AG09309 (cell line): ENCODE results near the gene C1D.

ENCODE experiments used
- DNase-seq: peaks from one replicate; pipeline ENCODE4 v3.0.0-alpha.2; 2010; ENCODE audit warnings: low read depth
- H3K4me3 ChIP-seq: 2 replicates; pipeline ENCODE4 v1.5.1; 2011; ENCODE audit warnings: mild to moderate bottlenecking, low read depth, low read length, moderate library complexity; ENCODE audit not compliant: control insufficient read depth
- CTCF ChIP-seq: IDR thresholded peaks from 2 replicates; pipeline ENCODE4 v1.5.1; 2011; ENCODE audit warnings: mild to moderate bottlenecking, low read depth, low read length, inconsistent platforms; ENCODE audit not compliant: insufficient read depth, control insufficient read depth; ENCODE audit errors: missing control alignments

The C1D gene

GRCh38 chr2:68060652-68061051 is 2.2 kb downstream of the C1D start:
- DNase-seq: no peak
- no peak overlapping the region for H3K4me3 ChIP-seq
- no peak for TF ChIP-seq CTCF

DNA sequence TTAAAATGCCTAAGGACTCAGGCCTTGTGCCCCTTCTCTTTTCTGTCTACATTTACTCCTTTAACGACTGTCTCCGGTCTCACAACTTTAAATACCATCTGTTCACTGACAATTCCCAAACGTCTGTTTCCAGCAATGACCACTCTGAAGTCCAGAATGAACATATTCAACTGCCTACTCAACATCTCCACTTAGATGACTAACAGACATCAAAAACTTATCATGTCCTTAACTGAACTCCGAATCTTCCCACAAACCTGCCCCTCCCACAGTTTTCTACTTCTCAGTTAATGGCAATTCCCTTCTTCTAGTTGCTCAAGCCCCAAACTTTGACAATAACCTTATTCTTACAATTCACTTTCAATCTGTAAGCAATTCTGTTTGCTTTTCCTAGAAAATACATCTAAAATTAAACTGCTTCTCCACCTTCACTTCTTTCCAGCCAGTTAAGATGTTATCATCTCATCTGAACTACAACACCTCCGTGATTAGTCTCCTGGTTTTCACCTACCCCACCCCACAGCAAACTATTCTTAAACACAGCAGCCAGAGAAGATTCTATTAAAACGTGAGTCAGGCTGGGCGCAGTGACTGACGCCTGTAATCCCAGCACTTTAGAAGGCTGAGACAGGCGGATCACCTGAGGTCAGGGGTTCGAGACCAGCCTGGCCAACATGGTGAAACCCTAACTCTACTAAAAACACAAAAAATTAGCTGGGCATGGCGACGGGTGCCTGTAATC is 2.8 kb downstream of the C1D start:
- peak; percentile 5 for DNase-seq
- TF ChIP-seq CTCF: no peak
- no peak overlapping the region for H3K4me3 ChIP-seq

GRCh38 chr2:68057658-68058396 is 5.0 kb downstream of the C1D start:
- TF ChIP-seq CTCF: no peak
- no peak for DNase-seq

GRCh38 chr2:68052717-68053422 is 9.9 kb downstream of the C1D start:
- no peak for TF ChIP-seq CTCF
- no peak overlapping the region for H3K4me3 ChIP-seq
- DNase-seq: no peak

More at GRCh38 chr2:68057658-68058396, 5.0 kb downstream of the C1D start:
- H3K4me3 ChIP-seq: no peak overlapping the region

DNA sequence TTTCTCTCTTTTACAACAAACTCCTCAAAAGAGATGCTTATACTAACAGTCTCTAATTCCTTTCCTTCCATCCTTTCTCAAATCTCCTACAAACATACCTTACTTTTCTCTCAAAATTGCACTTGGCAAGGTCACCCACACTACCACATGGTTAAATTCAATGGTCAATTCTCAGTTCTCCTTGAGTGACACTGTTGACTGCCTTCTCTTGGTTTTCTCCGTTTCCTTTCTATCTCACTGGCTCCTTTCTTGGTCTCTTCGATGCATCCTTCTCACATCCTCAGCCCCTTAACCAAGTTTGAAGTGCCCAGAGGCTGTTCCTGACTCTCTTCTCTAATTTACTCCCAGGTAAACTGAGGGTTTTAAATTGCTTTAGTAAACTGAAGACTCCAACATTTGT is 12.5 kb downstream of the C1D start:
- TF ChIP-seq CTCF: no peak
- no peak overlapping the region for H3K4me3 ChIP-seq
- DNase-seq: no peak

DNA sequence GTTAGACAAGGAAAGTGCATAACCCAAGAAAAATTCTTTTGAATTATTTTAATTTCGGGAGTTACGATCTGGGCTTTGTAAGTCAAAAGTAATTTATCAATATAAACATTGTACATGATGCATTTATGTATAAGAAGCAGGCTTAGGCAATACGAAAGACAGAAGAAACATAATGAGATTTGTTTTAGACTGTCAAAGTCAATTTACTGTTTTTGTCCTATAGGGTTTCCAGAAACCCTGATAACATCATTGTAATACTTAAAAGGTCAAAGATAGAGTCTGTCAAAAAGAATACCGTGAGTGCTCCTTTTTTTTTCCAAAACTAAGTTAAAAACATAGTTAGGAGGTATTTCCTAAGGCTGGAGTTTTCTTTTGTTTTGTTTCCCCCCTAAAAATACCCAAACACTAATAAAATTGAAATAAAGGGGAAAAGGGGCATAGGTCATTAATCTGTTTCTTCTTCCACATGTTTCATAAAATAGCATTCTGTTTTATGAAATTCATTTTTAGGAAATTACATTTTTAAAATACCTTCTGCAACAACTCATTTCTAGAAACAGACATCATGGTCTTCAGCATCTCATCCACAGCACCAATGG is 16.1 kb downstream of the C1D start:
- no peak for DNase-seq
- no peak overlapping the region for H3K4me3 ChIP-seq
- no peak for TF ChIP-seq CTCF
